Lower leg skin (tissue), 4 donors: ENCODE data around the gene DRAXIN. TPM values are rescaled to one million over a fixed set of nuclear protein-coding genes. Genes with fewer than 3 reads are reported as not detected.

Source experiments
- DNase-seq, 2 donors: peaks; one replicate each; pipeline ENCODE4 v3.0.0-alpha.2; 2019; ENCODE audit warnings: low spot score in 2 of 2
- H3K4me3 ChIP-seq: fragments of 200-600 bp; sonication (generic); 2 replicates; pipeline ENCODE4 v1.5.1; 2017; ENCODE audit warnings: mild to moderate bottlenecking, low read depth; ENCODE audit not compliant: poor library complexity, severe bottlenecking
- POLR2A ChIP-seq, 2 donors: fragments of 450-650 bp; IDR thresholded peaks; one replicate each; pipeline ENCODE4 v1.6.1; 2016 to 2017; ENCODE audit warnings: antibody characterized with exemption in 2 of 2, mild to moderate bottlenecking in 1 of 2, moderate library complexity in 1 of 2
- WGBS, 2 donors: methylation state at CpG; one replicate each; pipeline ENCODE4 v1.1.5; 2018; 5-methylcytosine and 5-hydroxymethylcytosine counted together
- intact Hi-C: fragments of 100-400 bp; cut with DNase I; formaldehyde crosslinking; loops from one replicate; pipeline ENCODE4 v1.15.0; 2023; ENCODE audit warnings: low total_unique reads
- total RNA-seq, 4 donors: library from RNA; depleted of rRNA; stranded (reverse); fragments of >200 nt; gene quantifications; one replicate each; pipeline ENCODE4 v1.1.0, GENCODE V29; 2016
- TF ChIP-seq, protein P1 (sequence below), 3 donors: fragments of 450-650 bp; IDR thresholded peaks; one replicate each; pipeline ENCODE4 v1.5.1; 2016; ENCODE audit warnings: antibody characterized with exemption in 3 of 3, mild to moderate bottlenecking in 3 of 3, moderate library complexity in 2 of 3

The DRAXIN gene
- total RNA-seq, 4 donors from 2014 or later: 0.15 to 0.52 (median 0.36) TPM; not detected in 1

DNA sequence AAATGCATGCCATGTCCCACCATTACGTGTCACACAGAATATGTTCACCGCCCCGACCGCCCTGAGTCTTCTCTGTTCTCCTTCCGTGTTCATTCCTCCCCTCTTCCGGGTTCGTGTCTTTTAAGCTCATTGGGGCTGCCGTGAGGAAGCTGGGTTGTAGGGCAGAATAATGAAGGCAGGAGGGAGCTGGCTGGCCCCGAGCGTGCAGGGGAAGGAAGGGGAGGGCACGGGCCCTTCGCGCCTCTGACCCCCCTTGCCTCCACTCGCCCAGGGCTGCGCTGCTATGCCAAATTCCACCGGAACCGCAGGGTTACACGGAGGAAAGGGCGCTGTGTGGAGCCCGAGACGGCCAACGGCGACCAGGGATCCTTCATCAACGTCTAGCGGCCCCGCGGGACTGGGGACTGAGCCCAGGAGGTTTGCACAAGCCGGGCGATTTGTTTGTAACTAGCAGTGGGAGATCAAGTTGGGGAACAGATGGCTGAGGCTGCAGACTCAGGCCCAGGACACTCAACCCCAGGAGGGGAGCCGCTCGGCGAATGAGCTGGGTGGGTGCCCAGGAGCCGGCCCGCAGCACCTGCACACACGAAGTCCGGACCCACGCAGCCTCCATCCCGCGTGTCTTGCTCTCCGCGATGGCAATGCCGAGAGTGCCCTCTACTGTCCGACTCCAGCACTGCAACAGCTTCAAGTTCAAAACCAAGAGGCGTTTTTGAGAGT lies 28.0 kb downstream of the DRAXIN start:
- 5 to 6% methylated on average over 42 to 44 of the region's 44 CpGs for WGBS, 2 donors
- DNase-seq: peak; percentile 77 to 97
- no peak overlapping the region for H3K4me3 ChIP-seq
- intact Hi-C loops: loop anchor here (5.0 kb wide), 1 partner anchor 57 kb away; the partner anchor contains the start of gene FBXO6
- TF ChIP-seq POLR2A (IDR thresholded peaks at IDR 0.05): no peak
- TF ChIP-seq, protein P1, sequence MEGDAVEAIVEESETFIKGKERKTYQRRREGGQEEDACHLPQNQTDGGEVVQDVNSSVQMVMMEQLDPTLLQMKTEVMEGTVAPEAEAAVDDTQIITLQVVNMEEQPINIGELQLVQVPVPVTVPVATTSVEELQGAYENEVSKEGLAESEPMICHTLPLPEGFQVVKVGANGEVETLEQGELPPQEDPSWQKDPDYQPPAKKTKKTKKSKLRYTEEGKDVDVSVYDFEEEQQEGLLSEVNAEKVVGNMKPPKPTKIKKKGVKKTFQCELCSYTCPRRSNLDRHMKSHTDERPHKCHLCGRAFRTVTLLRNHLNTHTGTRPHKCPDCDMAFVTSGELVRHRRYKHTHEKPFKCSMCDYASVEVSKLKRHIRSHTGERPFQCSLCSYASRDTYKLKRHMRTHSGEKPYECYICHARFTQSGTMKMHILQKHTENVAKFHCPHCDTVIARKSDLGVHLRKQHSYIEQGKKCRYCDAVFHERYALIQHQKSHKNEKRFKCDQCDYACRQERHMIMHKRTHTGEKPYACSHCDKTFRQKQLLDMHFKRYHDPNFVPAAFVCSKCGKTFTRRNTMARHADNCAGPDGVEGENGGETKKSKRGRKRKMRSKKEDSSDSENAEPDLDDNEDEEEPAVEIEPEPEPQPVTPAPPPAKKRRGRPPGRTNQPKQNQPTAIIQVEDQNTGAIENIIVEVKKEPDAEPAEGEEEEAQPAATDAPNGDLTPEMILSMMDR (IDR thresholded peaks at IDR 0.05): no peak

DNA sequence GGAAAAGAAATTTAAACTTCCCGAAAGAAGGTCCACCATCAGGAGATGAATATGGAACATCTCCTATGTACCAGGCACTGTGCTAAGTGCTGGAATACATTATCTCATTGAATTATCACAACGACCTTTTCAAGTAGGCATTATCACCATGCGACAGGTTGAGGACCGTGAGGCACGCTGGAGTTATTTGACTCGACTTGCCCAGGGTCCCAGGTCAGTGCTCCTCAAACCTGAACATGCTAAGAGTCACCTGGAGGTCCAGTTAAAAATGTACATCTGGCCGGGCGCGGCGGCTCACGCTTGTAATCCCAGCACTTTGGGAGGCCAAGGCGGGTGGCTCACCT lies 28.5 kb downstream of the DRAXIN start:
- no peak for DNase-seq
- TF ChIP-seq, protein P1 (IDR thresholded peaks at IDR 0.05): no peak
- TF ChIP-seq POLR2A (IDR thresholded peaks at IDR 0.05): no peak
- intact Hi-C loops: no loop called here
- WGBS, 2 donors: 66 to 71% methylated on average over 12 of the region's 12 CpGs
- no peak overlapping the region for H3K4me3 ChIP-seq

DNA sequence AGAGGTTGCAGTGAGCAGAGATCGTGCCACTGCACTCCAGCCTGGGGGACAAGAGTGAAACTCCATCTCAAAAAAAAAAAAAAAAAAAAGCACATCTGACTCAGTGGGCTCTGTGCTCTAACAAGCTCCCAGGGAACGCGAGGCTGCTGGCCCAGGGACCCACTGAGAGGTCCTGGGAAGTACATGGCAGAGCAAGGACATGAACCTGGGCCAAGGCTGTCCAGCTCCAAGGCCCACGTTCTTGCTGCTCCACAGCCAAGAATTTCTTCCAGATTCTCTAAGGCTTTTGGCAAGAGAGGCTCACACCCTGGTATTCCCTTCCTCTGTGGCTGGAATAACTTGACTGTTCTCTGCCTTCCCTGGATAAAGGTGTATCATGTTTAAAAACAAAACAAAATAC lies 29.0 kb downstream of the DRAXIN start:
- WGBS, 2 donors: 53 to 63% methylated on average over 4 of the region's 4 CpGs
- TF ChIP-seq, protein P1 (IDR thresholded peaks at IDR 0.05): no peak
- TF ChIP-seq POLR2A (IDR thresholded peaks at IDR 0.05): no peak
- intact Hi-C loops: no loop called here
- no peak overlapping the region for H3K4me3 ChIP-seq
- no peak for DNase-seq

DNA sequence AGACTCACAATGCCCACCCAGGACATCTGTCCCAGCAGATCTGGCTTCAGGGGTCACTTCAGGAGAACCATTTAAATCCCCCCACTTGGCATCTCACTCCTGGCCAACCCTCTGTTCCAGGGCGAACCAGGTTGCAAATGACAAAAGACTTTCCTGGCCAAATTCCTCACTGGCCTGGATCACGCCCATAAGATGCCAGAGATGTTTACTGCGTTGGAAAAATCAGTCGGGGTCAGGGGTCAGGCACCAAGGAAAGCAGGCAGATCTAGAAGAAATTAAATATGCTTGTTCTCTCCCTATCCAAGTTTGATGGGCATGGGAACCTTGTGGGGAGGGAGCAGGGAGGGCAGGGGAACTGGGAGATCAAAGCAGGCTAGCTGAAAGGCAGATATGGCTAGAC lies 29.8 kb downstream of the DRAXIN start:
- no peak for DNase-seq
- intact Hi-C loops: no loop called here
- 74 to 83% methylated on average over 4 of the region's 4 CpGs for WGBS, 2 donors
- no peak overlapping the region for H3K4me3 ChIP-seq
- TF ChIP-seq, protein P1 (IDR thresholded peaks at IDR 0.05): no peak
- no peak for TF ChIP-seq POLR2A (IDR thresholded peaks at IDR 0.05)

DNA sequence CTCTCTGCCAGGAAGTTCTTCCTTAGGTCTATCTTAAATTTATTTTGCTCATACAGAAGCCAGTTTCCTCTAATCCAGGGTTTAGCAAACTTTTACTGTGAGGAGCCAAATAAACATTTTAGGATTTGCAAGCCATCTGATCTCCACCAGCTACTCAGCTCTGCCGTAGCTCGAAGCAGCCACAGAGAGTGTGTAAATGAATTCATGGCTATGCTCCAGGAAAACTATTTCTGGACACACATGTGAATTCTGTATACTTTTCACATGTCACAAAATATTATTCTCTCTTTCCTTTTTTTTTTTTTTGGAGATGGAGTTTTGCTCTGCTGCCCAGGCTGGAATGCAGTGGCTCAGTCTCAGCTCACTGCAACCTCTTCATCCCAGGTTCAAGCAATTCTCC lies 31.0 kb downstream of the DRAXIN start:
- 62 to 63% methylated on average over 2 of the region's 2 CpGs for WGBS, 2 donors
- no peak for DNase-seq
- intact Hi-C loops: no loop called here

More for the DNA sequence above, 31.0 kb downstream of the DRAXIN start:
- no peak overlapping the region for H3K4me3 ChIP-seq
- TF ChIP-seq POLR2A (IDR thresholded peaks at IDR 0.05): no peak
- TF ChIP-seq, protein P1 (IDR thresholded peaks at IDR 0.05): no peak
